CD4-positive, alpha-beta T cell treated with Interleukin-1 beta for 1 hour (primary cell): ENCODE data around the gene CASP6.

ENCODE experiments used
- DNase-seq, 2 donors: peaks; one replicate each; pipeline ENCODE4 v3.0.0-alpha.2; 2020 to 2022

CASP6 gene

DNA sequence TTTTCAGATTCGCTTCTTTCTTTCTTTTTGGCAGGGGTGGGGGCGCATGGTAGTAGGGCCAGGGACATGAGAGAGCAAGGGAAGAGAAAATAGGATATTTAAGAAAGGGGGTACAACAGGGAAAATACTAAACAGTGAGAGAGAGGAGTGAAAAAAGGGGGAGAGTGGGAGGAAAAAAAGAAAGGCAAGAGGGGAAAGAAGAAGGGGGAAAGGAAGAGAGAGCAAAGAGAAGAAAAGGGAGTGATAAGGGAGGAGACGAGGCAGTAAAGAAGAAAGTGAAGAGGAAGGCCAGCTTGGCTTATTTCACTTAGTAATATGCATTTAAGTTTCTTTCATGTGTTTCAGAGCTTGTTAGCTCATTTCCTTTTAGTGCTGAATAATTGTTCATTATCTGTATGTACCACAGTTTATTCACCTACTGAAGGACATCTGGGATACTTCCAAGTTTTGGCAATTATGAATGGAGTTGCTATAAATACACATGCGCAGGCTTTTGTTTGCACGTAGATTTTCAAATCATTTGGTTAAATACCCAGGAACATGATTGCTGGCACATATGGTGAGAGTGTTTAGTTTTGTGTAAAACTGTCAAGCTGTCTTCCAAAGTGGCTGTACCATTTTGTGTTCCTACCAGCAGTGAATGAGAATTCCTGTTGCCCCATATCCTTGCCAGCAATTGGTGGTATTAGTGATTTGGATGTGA lies 37.3 kb downstream of the CASP6 start:
- DNase-seq = no peak

- DNase-seq = no peak
Measured at GRCh38 chr4:109662771-109663170, 40.5 kb downstream of the CASP6 start.

GRCh38 chr4:109662116-109662515 lies 41.1 kb downstream of the CASP6 start:
- no peak for DNase-seq

- DNase-seq = peak in 1 of 2 donors; percentile 27
Measured at GRCh38 chr4:109658871-109659410, 44.3 kb downstream of the CASP6 start.

DNA sequence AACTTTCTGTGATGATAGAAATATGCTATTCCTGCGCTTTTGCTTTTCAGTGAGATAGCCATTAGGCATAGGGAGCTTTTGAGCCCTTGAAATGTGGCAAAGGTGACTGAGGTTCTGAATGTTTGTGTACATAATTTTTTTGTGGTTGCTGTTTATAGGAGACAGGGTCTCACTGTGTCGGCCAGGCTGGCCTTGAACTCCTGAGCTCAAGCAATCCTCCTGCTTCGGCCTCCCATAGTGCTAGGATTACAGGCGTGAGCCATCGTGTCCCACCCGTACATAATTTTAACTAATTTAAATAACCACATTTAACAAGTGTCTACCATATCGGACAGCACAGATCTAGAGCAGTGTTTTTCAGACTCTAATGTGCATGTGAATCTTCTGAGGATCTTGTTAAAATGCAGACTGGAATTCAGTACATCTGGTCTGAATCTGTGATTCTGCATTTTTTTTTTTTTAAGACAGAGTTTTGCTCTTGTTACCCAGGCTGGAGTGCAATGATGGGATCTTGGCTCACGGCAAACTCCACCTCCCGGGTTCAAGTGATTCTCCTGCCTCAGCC lies 45.3 kb downstream of the CASP6 start:
- DNase-seq = no peak

DNA sequence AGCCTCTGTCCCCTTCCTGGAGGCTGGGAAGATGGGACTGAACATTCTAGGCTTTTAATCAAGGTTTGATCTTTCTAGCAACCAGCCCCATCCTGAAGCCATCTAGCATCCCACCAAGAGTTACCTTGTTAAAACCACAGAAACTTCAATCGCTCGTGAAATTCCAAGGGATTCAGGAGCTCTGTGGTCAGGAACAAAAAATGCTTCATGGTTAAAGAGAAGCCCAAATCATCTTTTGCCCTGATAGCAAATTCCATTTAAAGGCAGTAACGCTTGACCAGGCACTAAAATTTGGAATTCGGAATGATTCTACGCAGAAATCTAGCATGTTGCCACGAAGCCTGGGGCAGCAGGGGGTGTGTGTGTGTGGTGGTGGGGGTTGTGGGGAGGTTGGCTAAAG lies 47.8 kb downstream of the CASP6 start:
- no peak for DNase-seq

DNA sequence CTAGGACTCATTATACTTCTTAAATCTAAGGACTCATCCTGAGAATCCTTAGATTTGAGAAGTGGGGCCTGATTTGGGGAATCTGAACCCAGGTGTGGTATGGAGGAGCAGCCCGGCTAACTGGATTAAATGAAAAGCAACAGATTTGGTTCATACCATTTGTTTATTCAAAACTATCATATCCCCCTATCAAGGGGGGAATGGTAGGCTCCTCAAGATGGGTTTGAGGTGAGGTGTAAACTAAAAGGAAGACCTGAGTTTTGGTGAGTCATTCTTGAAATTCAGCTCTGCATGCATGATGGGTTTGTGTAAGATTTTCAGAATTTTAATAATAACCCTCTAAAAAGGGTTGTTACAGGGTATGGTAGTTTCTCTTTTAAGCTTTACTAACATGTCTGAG lies 53.4 kb downstream of the CASP6 start:
- DNase-seq = peak in 1 of 2 donors; percentile 47

DNA sequence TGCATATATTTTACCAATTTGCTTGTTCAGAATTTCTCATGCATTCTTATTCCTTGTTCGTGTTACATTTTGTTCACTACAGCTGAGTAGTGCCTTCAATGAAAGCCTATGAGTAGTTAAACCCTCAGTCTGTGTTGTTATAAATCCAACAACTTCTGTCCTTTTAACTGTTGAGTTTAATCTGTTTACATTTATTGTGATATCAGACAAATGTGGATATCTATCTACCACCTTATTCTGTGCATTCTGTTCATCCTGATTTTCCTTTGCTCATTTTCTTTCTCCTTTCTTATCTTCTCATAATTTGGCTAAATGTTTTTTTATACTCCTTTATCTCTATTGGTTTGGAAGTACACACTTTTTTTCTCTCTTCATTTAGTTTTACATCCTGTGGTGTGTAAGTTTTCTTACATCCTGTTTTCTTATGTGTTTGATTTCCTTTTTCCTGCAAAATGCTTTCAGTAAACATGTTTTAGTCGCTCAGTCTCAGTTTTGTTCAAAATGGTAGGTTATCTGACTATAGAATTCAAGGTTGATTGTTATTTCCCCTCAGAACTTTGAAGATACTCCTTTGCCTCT lies 54.2 kb downstream of the CASP6 start:
- DNase-seq = peak in 1 of 2 donors; percentile 18

- peak; percentile 24 to 75 for DNase-seq
Measured at GRCh38 chr4:109648266-109648996, 54.8 kb downstream of the CASP6 start.

DNA sequence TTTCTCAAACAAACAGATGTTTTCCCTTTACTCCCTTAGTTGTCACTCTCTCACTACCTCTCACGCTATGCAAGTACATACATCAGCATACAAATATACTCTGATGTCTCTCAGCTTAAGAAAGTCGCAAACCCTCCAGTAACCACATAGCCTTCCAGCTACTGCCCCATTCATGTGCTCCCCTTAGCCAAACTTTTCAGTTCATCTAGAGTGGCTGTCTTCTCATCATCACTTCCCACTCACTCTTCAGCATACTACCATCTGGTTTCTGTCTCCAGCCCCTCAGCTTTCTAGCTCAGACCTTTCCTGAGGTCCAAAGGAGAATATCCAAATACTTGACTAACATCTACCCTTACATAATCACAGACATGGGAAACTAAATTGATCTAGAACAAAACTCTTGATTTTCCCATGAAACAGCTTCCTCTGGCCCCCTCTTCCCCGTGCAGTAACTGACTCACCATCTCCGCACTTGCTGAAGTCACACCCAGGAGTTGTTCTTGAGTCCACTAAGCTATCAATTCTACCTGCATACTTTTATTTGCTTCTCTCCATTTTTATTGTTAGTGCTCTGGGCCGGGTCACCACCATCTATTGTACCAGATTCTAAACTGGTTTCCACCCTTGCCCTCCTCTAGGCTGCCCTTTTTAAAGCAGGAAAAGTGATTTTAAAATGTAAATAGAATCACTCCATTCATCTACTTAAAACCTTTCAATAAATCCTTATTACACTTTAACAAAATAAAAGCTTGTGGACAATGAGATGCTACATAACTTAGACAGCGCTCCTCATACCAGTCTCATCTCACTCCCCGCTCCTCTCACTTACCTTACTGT lies 57.2 kb downstream of the CASP6 start:
- no peak for DNase-seq

- no peak for DNase-seq
Measured at GRCh38 chr4:109640644-109641043, 62.6 kb downstream of the CASP6 start.
